ENCODE results near the gene TCTA. TPM values are rescaled to one million over a fixed set of nuclear protein-coding genes. Genes with fewer than 3 reads are reported as not detected.

The TCTA gene
- total and polyA plus RNA-seq, 9 of the 15 experiments (the other 6 are each of a cell fraction or from before 2014, with no cell fraction given) = 4.0 to 15.4 (median 8.2) TPM

DNA sequence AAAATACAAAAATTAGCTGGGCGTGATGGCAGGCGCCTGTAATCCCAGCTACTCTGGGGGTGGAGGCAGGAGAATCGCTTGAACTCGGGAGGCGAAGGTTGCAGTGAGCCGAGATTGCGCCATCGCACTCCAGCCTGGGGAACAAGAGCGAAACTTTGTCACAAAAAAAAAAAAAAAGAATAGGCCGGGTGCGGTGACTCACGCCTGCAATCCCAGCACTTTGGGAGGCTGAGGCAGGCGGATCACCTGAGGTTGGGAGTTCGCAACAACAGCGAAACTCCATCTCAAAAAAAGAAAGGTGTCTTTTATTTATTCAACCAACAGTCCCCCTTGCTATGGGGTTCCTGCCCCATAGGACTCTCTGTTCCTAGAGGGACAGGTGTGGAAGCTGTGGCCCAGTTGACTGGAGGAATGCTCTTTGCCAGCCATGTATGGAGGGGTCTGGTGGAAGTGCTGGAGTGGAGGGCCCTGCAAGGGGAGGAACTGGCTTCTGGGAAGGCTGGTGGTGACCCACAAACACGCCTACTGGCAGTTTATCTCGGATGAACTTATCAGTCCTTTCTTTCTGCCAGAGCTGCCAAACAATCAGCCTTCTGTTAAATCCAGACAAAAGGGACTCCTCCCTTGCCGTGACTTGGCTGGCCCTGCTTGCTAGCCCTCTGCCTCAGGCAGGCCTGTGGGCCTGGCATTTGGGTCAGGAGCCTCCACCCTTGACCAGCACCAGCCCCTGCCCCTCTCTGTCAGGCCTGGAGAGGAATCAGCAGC is 53.2 kb downstream of the TCTA start (continued):
- 0 out of 4 replicates have a peak, but pooled peaks of 1 of the 2 experiments have one; percentile 31 for TF ChIP-seq MAZ (CRISPR knock-in tag; conservative IDR thresholded peaks at IDR 0.05 in 1 of 2, IDR thresholded peaks at IDR 0.05 in 1 of 2)
- TF ChIP-seq, protein P1, sequence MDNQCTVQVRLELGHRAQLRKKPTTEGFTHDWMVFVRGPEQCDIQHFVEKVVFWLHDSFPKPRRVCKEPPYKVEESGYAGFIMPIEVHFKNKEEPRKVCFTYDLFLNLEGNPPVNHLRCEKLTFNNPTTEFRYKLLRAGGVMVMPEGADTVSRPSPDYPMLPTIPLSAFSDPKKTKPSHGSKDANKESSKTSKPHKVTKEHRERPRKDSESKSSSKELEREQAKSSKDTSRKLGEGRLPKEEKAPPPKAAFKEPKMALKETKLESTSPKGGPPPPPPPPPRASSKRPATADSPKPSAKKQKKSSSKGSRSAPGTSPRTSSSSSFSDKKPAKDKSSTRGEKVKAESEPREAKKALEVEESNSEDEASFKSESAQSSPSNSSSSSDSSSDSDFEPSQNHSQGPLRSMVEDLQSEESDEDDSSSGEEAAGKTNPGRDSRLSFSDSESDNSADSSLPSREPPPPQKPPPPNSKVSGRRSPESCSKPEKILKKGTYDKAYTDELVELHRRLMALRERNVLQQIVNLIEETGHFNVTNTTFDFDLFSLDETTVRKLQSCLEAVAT (IDR thresholded peaks at IDR 0.05) = no peak
- no peak for TF ChIP-seq ZNF316 (IDR thresholded peaks at IDR 0.05)
- TF ChIP-seq, protein P2, sequence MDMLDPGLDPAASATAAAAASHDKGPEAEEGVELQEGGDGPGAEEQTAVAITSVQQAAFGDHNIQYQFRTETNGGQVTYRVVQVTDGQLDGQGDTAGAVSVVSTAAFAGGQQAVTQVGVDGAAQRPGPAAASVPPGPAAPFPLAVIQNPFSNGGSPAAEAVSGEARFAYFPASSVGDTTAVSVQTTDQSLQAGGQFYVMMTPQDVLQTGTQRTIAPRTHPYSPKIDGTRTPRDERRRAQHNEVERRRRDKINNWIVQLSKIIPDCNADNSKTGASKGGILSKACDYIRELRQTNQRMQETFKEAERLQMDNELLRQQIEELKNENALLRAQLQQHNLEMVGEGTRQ (CRISPR knock-in tag; IDR thresholded peaks at IDR 0.05) = no peak
- TF ChIP-seq HMG20A (CRISPR knock-in tag; conservative IDR thresholded peaks at IDR 0.05) = no peak
- 0 out of 2 replicates have a peak, but pooled peaks have one; percentile 26 for TF ChIP-seq CXXC5 (CRISPR knock-in tag; IDR thresholded peaks at IDR 0.05)
- TF ChIP-seq, protein P3, sequence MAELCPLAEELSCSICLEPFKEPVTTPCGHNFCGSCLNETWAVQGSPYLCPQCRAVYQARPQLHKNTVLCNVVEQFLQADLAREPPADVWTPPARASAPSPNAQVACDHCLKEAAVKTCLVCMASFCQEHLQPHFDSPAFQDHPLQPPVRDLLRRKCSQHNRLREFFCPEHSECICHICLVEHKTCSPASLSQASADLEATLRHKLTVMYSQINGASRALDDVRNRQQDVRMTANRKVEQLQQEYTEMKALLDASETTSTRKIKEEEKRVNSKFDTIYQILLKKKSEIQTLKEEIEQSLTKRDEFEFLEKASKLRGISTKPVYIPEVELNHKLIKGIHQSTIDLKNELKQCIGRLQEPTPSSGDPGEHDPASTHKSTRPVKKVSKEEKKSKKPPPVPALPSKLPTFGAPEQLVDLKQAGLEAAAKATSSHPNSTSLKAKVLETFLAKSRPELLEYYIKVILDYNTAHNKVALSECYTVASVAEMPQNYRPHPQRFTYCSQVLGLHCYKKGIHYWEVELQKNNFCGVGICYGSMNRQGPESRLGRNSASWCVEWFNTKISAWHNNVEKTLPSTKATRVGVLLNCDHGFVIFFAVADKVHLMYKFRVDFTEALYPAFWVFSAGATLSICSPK (IDR thresholded peaks at IDR 0.05; ENCODE audit: borderline replicate concordance) = no peak
- 0 out of 2 replicates have a peak, but pooled peaks have one; percentile 36 for TF ChIP-seq SMAD4 (CRISPR knock-in tag; conservative IDR thresholded peaks at IDR 0.05)
- TF ChIP-seq HMGN3 (IDR thresholded peaks at IDR 0.05; ENCODE audit: borderline replicate concordance, extremely low read depth, insufficient read length, low read depth, low read length) = peak; percentile 26
- TF ChIP-seq JUND (IDR thresholded peaks at IDR 0.05; ENCODE audit: borderline replicate concordance, low read depth, low read length) = peak; percentile 45; the same call in 1 of the 2 replicates
- peak; percentile 24; the same call in 1 of the 3 replicates for TF ChIP-seq JUND (tag; IDR thresholded peaks at IDR 0.05; ENCODE audit: borderline replicate concordance, low read depth, low read length)
- TF ChIP-seq, protein P4, sequence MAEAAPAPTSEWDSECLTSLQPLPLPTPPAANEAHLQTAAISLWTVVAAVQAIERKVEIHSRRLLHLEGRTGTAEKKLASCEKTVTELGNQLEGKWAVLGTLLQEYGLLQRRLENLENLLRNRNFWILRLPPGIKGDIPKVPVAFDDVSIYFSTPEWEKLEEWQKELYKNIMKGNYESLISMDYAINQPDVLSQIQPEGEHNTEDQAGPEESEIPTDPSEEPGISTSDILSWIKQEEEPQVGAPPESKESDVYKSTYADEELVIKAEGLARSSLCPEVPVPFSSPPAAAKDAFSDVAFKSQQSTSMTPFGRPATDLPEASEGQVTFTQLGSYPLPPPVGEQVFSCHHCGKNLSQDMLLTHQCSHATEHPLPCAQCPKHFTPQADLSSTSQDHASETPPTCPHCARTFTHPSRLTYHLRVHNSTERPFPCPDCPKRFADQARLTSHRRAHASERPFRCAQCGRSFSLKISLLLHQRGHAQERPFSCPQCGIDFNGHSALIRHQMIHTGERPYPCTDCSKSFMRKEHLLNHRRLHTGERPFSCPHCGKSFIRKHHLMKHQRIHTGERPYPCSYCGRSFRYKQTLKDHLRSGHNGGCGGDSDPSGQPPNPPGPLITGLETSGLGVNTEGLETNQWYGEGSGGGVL (CRISPR knock-in tag; IDR thresholded peaks at IDR 0.05) = no peak
- peak; percentile 87 for TF ChIP-seq SOX6 (IDR thresholded peaks at IDR 0.05)
- TF ChIP-seq, protein P5, sequence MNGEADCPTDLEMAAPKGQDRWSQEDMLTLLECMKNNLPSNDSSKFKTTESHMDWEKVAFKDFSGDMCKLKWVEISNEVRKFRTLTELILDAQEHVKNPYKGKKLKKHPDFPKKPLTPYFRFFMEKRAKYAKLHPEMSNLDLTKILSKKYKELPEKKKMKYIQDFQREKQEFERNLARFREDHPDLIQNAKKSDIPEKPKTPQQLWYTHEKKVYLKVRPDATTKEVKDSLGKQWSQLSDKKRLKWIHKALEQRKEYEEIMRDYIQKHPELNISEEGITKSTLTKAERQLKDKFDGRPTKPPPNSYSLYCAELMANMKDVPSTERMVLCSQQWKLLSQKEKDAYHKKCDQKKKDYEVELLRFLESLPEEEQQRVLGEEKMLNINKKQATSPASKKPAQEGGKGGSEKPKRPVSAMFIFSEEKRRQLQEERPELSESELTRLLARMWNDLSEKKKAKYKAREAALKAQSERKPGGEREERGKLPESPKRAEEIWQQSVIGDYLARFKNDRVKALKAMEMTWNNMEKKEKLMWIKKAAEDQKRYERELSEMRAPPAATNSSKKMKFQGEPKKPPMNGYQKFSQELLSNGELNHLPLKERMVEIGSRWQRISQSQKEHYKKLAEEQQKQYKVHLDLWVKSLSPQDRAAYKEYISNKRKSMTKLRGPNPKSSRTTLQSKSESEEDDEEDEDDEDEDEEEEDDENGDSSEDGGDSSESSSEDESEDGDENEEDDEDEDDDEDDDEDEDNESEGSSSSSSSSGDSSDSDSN (IDR thresholded peaks at IDR 0.05; ENCODE audit: borderline replicate concordance in 1 of 2, low read depth in 2 of 2, low read length in 2 of 2) = 0 out of 4 replicates have a peak, but pooled peaks of 1 of the 2 experiments have one; percentile 25
- TF ChIP-seq KAT8 (IDR thresholded peaks at IDR 0.05; ENCODE audit: low read depth) = no peak
- TF ChIP-seq ZNF75A (CRISPR knock-in tag; IDR thresholded peaks at IDR 0.05) = no peak

Measured in K562 (cell line).